ENCODE measurements around the gene OSBPL9. TPM values are rescaled to one million over a fixed set of nuclear protein-coding genes. Genes with fewer than 3 reads are reported as not detected.
A peak's percentile ranks its signal among the peaks of the same experiment; 100 is the strongest.

OSBPL9 gene
- total RNA-seq, 4 donors from 2014 or later: 56.9 to 110 (median 78.3) TPM

- peaks cover 3 to 22% (median 4%) of the 10 kb centered on the region in 3 donors for H3K4me1 ChIP-seq
- H3K9me3 ChIP-seq: no peaks in the 10 kb centered on the region
- peaks cover 0 to 9% of the 10 kb centered on the region in 2 donors for H3K36me3 ChIP-seq
- no peak overlapping the region for H3K4me3 ChIP-seq
- WGBS, 2 donors (ENCODE audit: low coverage in 1 of 2): 75 to 100% methylated on average over 3 of the region's 3 CpGs
- TF ChIP-seq EP300 (IDR thresholded peaks at IDR 0.05) (no peak), POLR2A (IDR thresholded peaks at IDR 0.05) (no peak), POLR2AphosphoS5 (IDR thresholded peaks at IDR 0.05) (no peak)
- TF ChIP-seq, protein P1, sequence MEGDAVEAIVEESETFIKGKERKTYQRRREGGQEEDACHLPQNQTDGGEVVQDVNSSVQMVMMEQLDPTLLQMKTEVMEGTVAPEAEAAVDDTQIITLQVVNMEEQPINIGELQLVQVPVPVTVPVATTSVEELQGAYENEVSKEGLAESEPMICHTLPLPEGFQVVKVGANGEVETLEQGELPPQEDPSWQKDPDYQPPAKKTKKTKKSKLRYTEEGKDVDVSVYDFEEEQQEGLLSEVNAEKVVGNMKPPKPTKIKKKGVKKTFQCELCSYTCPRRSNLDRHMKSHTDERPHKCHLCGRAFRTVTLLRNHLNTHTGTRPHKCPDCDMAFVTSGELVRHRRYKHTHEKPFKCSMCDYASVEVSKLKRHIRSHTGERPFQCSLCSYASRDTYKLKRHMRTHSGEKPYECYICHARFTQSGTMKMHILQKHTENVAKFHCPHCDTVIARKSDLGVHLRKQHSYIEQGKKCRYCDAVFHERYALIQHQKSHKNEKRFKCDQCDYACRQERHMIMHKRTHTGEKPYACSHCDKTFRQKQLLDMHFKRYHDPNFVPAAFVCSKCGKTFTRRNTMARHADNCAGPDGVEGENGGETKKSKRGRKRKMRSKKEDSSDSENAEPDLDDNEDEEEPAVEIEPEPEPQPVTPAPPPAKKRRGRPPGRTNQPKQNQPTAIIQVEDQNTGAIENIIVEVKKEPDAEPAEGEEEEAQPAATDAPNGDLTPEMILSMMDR (IDR thresholded peaks at IDR 0.05): no peak
- H3K27ac ChIP-seq: no peak overlapping the region
- H3K27me3 ChIP-seq: no peaks in the 10 kb centered on the region
- ATAC-seq: no peak
These were observed 18.7 kb downstream of the OSBPL9 start for GRCh38 chr1:51635615-51636014.

DNA sequence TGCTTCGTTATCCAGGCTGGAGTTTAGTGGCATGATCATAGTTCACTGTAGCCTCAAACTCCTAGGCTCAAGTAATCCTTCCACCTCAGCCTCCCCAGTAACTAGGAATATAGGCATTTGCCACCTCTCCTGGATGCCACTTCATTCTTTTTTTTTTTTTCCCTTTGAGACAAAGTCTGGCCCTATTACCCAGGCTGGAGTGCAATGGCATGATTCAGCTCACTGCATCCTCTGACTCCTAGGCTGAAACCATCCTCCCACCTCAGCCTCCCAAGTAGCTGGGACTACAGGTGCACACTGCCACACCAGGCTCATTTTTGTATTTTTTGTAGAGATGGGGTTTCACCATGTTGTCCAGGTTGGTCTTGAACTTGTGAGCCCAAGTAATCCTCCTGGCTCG, 19.3 kb downstream of the OSBPL9 start:
- TF ChIP-seq POLR2AphosphoS5 (IDR thresholded peaks at IDR 0.05): no peak
- TF ChIP-seq POLR2A (IDR thresholded peaks at IDR 0.05): no peak
- TF ChIP-seq, protein P1 (IDR thresholded peaks at IDR 0.05): no peak
- TF ChIP-seq EP300 (IDR thresholded peaks at IDR 0.05): no peak

GRCh38 chr1:51636764-51637522, 20.1 kb downstream of the OSBPL9 start:
- Histone ChIP-seq H3K9me3 (no peaks in the 10 kb centered on the region), H3K27ac (peak overlapping the region; percentile 8 to 75 (median 38)), H3K27me3 (no peaks in the 10 kb centered on the region), H3K4me1 (peaks cover 8 to 28% (median 15%) of the 10 kb centered on the region in 3 donors), H3K4me3 (no peak overlapping the region), H3K36me3 (peaks cover 0 to 9% of the 10 kb centered on the region in 2 donors)
- peak; percentile 84 for ATAC-seq
- TF ChIP-seq POLR2AphosphoS5 (IDR thresholded peaks at IDR 0.05): peak; percentile 72
- TF ChIP-seq EP300 (IDR thresholded peaks at IDR 0.05): no peak
- TF ChIP-seq POLR2A (IDR thresholded peaks at IDR 0.05): no peak
- TF ChIP-seq, protein P1 (IDR thresholded peaks at IDR 0.05): no peak
- 0 to 43% methylated on average over 1 to 6 of the region's 6 CpGs for WGBS, 2 donors (ENCODE audit: low coverage in 1 of 2)

More for the DNA sequence above, 19.3 kb downstream of the OSBPL9 start:
- H3K4me1 ChIP-seq: peaks cover 3 to 23% (median 8%) of the 10 kb centered on the region in 3 donors
- no peaks in the 10 kb centered on the region for H3K9me3 ChIP-seq
- ATAC-seq: no peak
- H3K27me3 ChIP-seq: no peaks in the 10 kb centered on the region
- peaks cover 0 to 9% of the 10 kb centered on the region in 2 donors for H3K36me3 ChIP-seq
- H3K27ac ChIP-seq: no peak overlapping the region
- H3K4me3 ChIP-seq: no peak overlapping the region
- WGBS, 2 donors (ENCODE audit: low coverage in 1 of 2): 80% methylated on average over 1 of the region's 2 CpGs

GRCh38 chr1:51638350-51638749, 21.5 kb downstream of the OSBPL9 start:
- Histone ChIP-seq H3K9me3 (no peaks in the 10 kb centered on the region), H3K4me1 (peaks cover 20 to 43% (median 26%) of the 10 kb centered on the region in 3 donors), H3K27me3 (no peaks in the 10 kb centered on the region), H3K27ac (no peak overlapping the region), H3K4me3 (no peak overlapping the region), H3K36me3 (peaks cover 0 to 4% of the 10 kb centered on the region in 2 donors)
- ATAC-seq: no peak
- TF ChIP-seq EP300 (IDR thresholded peaks at IDR 0.05) (no peak), POLR2AphosphoS5 (IDR thresholded peaks at IDR 0.05) (no peak), POLR2A (IDR thresholded peaks at IDR 0.05) (no peak)
- TF ChIP-seq, protein P1 (IDR thresholded peaks at IDR 0.05): no peak
- WGBS, 2 donors (ENCODE audit: low coverage in 1 of 2): 100% methylated on average over 3 of the region's 3 CpGs

DNA sequence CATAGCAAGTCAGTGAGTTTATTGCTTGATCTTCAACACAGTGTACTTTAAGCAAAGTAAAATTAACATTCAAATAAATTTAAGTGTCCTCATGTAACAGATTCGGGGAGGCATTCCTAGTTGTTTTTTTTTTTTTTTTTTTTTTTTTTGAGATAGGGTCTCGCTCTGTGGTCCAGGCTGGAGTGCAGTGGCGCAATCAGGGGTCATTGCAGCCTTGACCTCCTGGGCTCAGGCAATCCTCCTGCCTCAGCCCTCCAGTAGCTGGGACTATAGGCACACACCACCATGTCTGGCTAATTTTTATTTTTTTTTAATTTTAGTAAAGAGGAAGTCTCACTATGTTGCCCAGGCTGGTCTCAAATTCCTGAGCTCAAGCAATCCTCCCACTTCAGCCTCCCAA, 22.8 kb downstream of the OSBPL9 start:
- Histone ChIP-seq H3K27ac (no peak overlapping the region), H3K36me3 (no peaks in the 10 kb centered on the region), H3K27me3 (no peaks in the 10 kb centered on the region), H3K9me3 (no peaks in the 10 kb centered on the region), H3K4me1 (peaks cover 23 to 54% (median 36%) of the 10 kb centered on the region in 3 donors), H3K4me3 (no peak overlapping the region)
- TF ChIP-seq POLR2A (IDR thresholded peaks at IDR 0.05): no peak
- no peak for TF ChIP-seq EP300 (IDR thresholded peaks at IDR 0.05)
- TF ChIP-seq, protein P1 (IDR thresholded peaks at IDR 0.05): no peak
- TF ChIP-seq POLR2AphosphoS5 (IDR thresholded peaks at IDR 0.05): no peak
- WGBS, 2 donors (ENCODE audit: low coverage in 1 of 2): 94 to 100% methylated on average over 1 of the region's 3 CpGs
- no peak for ATAC-seq
